PC-9 (cell line): Measurements from ENCODE around the gene DNMT3A. TPM values are rescaled to one million over a fixed set of nuclear protein-coding genes. Genes with fewer than 3 reads are reported as not detected.

Experiments
- BruUV-seq: library from RNA; stranded (reverse); fragments of 400-500 nt; replicated peaks from 2 replicates; lab custom pipeline; 2021; lab: Mats Ljungman, UMichigan
- CTCF ChIA-PET: fragments of 300-600 bp; sonication (Branson Sonifier 250); formaldehyde crosslinking; loops from one replicate; lab custom pipeline; 2022; ENCODE audit warnings: antibody characterized with exemption; lab: Charles Lee
- POLR2A ChIA-PET: fragments of 300-600 bp; sonication (Branson Sonifier 250); formaldehyde crosslinking; loops from one replicate; lab custom pipeline; 2022; ENCODE audit warnings: antibody characterized with exemption; ENCODE audit not compliant: unreplicated experiment; lab: Charles Lee
- DNase-seq, 2 experiments: peaks; one replicate each; pipeline versions ENCODE4 v3.0.0 to v3.0.0-alpha.2; 2015 to 2022; ENCODE audit warnings: mixed read lengths in 1 of 2
- H2AFZ ChIP-seq: fragments of 200-600 bp; sonication (generic); 2 replicates; pipeline ENCODE4 v1.8.1; 2017; ENCODE audit warnings: antibody characterized with exemption
- H3F3A ChIP-seq: fragments of 200-600 bp; sonication (generic); 2 replicates; pipeline ENCODE4 v1.8.1; 2017; ENCODE audit warnings: antibody characterized with exemption, mild to moderate bottlenecking, low read depth; ENCODE audit not compliant: insufficient read depth
- H3K27ac ChIP-seq: fragments of 200-600 bp; sonication (generic); 2 replicates; pipeline ENCODE4 v1.6.1; 2016; ENCODE audit warnings: mixed run types
- H3K27me3 ChIP-seq: fragments of 200-600 bp; sonication (generic); 2 replicates; pipeline ENCODE4 v1.6.1; 2016; ENCODE audit warnings: low read depth, mixed run types; ENCODE audit not compliant: insufficient read depth
- H3K36me3 ChIP-seq: fragments of 200-600 bp; sonication (generic); 2 replicates; pipeline ENCODE4 v1.6.1; 2016; ENCODE audit warnings: low read depth, mixed run types
- H3K4me1 ChIP-seq: fragments of 200-600 bp; sonication (generic); replicated peaks from 2 replicates; pipeline ENCODE4 v1.6.1; 2016; ENCODE audit warnings: mixed run types; ENCODE audit not compliant: insufficient read depth
- H3K4me2 ChIP-seq: fragments of 200-600 bp; sonication (generic); 2 replicates; pipeline ENCODE4 v1.6.1; 2017; ENCODE audit warnings: mixed run types
- H3K4me3 ChIP-seq: fragments of 200-600 bp; sonication (generic); 2 replicates; pipeline ENCODE4 v1.6.1; 2016; ENCODE audit warnings: mixed run types
- H3K79me2 ChIP-seq: fragments of 200-600 bp; sonication (generic); 2 replicates; pipeline ENCODE4 v1.6.1; 2017; ENCODE audit warnings: low read depth, mixed run types
- H3K9me2 ChIP-seq: fragments of 200-600 bp; sonication (generic); 2 replicates; pipeline ENCODE4 v1.8.1; 2017; ENCODE audit warnings: mild to moderate bottlenecking; ENCODE audit not compliant: insufficient read depth
- H3K9me3 ChIP-seq: fragments of 200-600 bp; sonication (generic); 2 replicates; pipeline ENCODE4 v1.8.1; 2016; ENCODE audit warnings: low read depth; ENCODE audit not compliant: insufficient read depth
- H4K20me1 ChIP-seq: fragments of 200-600 bp; sonication (generic); 2 replicates; pipeline ENCODE4 v1.8.1; 2017; ENCODE audit not compliant: insufficient read depth
- EZH2 ChIP-seq: fragments of 200-600 bp; sonication (generic); IDR thresholded peaks from 2 replicates; pipeline ENCODE4 v1.8.0; 2017; ENCODE audit warnings: antibody characterized with exemption, low read depth
- intact Hi-C: fragments of 100-400 bp; cut with micrococcal nuclease; formaldehyde crosslinking; loops from one replicate; pipeline ENCODE4 v1.10.0; 2022; ENCODE audit not compliant: unreplicated experiment
- total RNA-seq: library from RNA; stranded (reverse); gene quantifications from 2 replicates; pipeline ENCODE4 v1.2.3, GENCODE V29; 2021
- TF ChIP-seq, protein P1 (sequence below): fragments of 200-600 bp; sonication (generic); conservative IDR thresholded peaks from 2 replicates; pipeline ENCODE4 v1.6.1; 2017; ENCODE audit warnings: mixed run types, antibody characterized with exemption, mild to moderate bottlenecking, moderate library complexity

The DNMT3A gene
- total RNA-seq, 1 experiment from 2014 or later: 38.9 TPM

DNA sequence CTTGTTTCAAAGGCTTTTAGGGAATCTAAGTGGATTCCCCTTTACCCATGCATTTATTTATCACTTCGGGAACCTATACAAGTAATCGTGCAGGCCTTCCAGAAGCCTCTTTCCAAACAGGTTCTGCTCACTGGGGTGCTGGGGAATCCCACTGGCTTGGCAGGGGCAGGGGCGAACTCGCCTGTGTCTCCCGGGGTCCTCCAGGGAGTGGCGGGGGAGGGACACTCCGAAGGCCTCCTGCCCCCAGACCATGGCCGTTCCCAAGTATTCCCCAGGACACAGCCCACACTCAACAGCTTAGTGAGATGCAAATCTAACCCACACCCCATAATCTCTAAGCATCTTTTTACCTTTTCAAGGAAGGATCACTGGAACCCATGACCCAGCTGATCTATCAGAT lies 6.5 kb downstream of the DNMT3A start:
- no peak overlapping the region for H3K4me2 ChIP-seq
- CTCF ChIA-PET: no interaction called here
- H3K9me2 ChIP-seq: no peaks in the 10 kb centered on the region
- no peak overlapping the region for H3K27ac ChIP-seq
- peaks cover 9% of the 10 kb centered on the region for H4K20me1 ChIP-seq
- H2AFZ ChIP-seq: no peak overlapping the region
- peaks cover 9% of the 10 kb centered on the region; the same call in 1 of the 2 replicates for H3F3A ChIP-seq
- TF ChIP-seq, protein P1, sequence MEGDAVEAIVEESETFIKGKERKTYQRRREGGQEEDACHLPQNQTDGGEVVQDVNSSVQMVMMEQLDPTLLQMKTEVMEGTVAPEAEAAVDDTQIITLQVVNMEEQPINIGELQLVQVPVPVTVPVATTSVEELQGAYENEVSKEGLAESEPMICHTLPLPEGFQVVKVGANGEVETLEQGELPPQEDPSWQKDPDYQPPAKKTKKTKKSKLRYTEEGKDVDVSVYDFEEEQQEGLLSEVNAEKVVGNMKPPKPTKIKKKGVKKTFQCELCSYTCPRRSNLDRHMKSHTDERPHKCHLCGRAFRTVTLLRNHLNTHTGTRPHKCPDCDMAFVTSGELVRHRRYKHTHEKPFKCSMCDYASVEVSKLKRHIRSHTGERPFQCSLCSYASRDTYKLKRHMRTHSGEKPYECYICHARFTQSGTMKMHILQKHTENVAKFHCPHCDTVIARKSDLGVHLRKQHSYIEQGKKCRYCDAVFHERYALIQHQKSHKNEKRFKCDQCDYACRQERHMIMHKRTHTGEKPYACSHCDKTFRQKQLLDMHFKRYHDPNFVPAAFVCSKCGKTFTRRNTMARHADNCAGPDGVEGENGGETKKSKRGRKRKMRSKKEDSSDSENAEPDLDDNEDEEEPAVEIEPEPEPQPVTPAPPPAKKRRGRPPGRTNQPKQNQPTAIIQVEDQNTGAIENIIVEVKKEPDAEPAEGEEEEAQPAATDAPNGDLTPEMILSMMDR: no peak
- no peak for TF ChIP-seq EZH2
- intact Hi-C loops: no loop called here
- BruUV-seq: no TSS peak
- no peak overlapping the region for H3K4me3 ChIP-seq
- H3K4me1 ChIP-seq: no peaks in the 10 kb centered on the region
- no peaks in the 10 kb centered on the region for H3K36me3 ChIP-seq
- DNase-seq: no peak
- no peaks in the 10 kb centered on the region for H3K27me3 ChIP-seq
- POLR2A ChIA-PET: no interaction called here
- H3K79me2 ChIP-seq: no peaks in the 10 kb centered on the region
- H3K9me3 ChIP-seq: no peaks in the 10 kb centered on the region

DNA sequence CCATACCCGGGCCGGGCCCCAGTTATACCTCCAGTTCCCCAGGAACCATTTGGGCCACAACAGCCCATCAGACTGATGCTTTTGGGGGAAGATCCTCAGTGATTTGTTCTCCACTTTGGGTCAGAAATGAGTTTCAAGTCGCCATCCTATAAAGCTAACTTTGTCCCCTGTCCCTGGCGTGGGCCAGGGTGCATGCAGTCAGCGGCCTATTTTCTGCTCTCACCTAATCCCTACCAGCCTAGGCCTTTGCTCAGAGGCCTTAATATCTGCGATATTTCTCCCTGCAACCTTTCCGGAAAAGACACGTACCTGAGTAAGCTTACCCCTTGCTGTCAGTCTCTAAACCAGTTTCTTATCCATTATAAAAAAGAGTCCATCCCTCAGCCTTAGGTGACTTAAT lies 7.2 kb downstream of the DNMT3A start:
- Histone ChIP-seq H4K20me1 (peaks cover 9% of the 10 kb centered on the region), H3F3A (peaks cover 5% of the 10 kb centered on the region; the same call in 1 of the 2 replicates), H2AFZ (no peak overlapping the region), H3K9me2 (no peaks in the 10 kb centered on the region), H3K9me3 (no peaks in the 10 kb centered on the region), H3K27ac (no peak overlapping the region), H3K36me3 (no peaks in the 10 kb centered on the region), H3K27me3 (no peaks in the 10 kb centered on the region), H3K4me2 (no peak overlapping the region), H3K4me1 (no peaks in the 10 kb centered on the region), H3K4me3 (no peak overlapping the region), H3K79me2 (no peaks in the 10 kb centered on the region)
- ChIA-PET CTCF (no interaction called here), POLR2A (interaction anchor here (0.6 kb wide), 1 partner anchor 109 kb away, joined by 4 read pairs; no protein-coding TSS in a partner anchor)
- no TSS peak for BruUV-seq
- DNase-seq: no peak
- intact Hi-C loops: no loop called here
- TF ChIP-seq, protein P1: no peak
- no peak for TF ChIP-seq EZH2

DNA sequence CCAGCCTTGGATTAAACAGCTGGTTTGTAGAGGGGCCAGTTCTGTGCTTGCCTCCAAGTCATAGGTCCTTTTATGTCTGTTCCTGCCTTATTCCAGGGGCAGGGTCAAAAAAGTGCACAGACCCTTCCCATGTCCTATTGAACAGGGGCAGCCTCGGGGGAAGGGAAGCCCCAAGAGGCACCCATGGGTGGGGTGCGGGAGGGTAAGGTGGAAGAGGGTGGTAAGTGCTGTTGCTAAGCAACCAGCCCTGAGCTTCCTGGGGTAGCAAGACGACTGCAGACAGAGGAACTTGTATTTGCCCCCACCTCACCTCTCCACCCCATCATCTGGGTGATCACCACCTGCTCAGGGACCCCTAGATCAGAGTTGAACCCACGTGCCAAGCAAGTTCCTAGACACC lies 7.7 kb downstream of the DNMT3A start:
- no peak for TF ChIP-seq EZH2
- TF ChIP-seq, protein P1: no peak
- intact Hi-C loops: no loop called here
- ChIA-PET POLR2A (interaction anchor here (0.6 kb wide), 1 partner anchor 109 kb away, joined by 4 read pairs; no protein-coding TSS in a partner anchor), CTCF (no interaction called here)
- Histone ChIP-seq H3K4me1 (no peaks in the 10 kb centered on the region), H3K4me2 (no peak overlapping the region), H3K9me2 (no peaks in the 10 kb centered on the region), H3K79me2 (no peaks in the 10 kb centered on the region), H4K20me1 (peaks cover 9% of the 10 kb centered on the region), H3K27ac (no peak overlapping the region), H3K9me3 (no peaks in the 10 kb centered on the region), H2AFZ (no peak overlapping the region), H3K36me3 (no peaks in the 10 kb centered on the region), H3F3A (peaks cover 3% of the 10 kb centered on the region; the same call in 1 of the 2 replicates), H3K4me3 (no peak overlapping the region), H3K27me3 (no peaks in the 10 kb centered on the region)
- peak in 1 of 2 experiments; percentile 28 for DNase-seq
- BruUV-seq: no TSS peak
